GM21360 (cell line): ENCODE measurements around the gene ORAI3.
A peak's percentile ranks its signal among the peaks of the same experiment; 100 is the strongest.

Experiments
- ATAC-seq: cut with Tn5 transposase; IDR thresholded peaks from one replicate; pipeline ENCODE4 v1.9.1; 2021; ENCODE audit warnings: mild to moderate bottlenecking, moderate library complexity; ENCODE audit not compliant: unreplicated experiment

Gene ORAI3

GRCh38 chr16:30948667-30949649 is at the start of gene ORAI3:
Gene ORAI3 (plus strand): TSS chr16:30949068. CDS start chr16:30949290, 222 bp downstream.
- ATAC-seq = peak; percentile 56

DNA sequence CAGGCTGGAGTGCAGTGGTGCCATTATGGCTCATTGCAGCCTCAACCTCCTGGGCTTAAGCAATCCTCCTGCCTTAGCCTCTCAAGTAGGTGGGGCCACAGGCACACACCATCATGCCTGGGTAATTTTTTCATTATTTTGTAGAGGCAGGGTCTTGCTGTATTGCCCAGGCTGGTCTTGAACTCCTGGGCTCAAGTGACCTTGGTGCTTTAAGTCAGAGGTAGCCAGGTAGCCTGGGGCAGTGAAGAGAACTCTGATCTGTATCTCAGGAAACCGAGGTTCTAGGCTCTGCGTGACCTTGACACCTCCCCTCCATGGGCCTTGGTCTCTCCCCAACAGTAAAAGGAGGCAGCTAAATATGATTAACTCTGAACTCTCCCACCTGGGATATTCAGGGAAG is 49.1 kb upstream of the ORAI3 start:
- ATAC-seq = no peak

GRCh38 chr16:30900588-30900987 is 48.3 kb upstream of the ORAI3 start:
- ATAC-seq = no peak

- ATAC-seq = no peak
Measured at GRCh38 chr16:30901201-30902028, 47.5 kb upstream of the ORAI3 start.

DNA sequence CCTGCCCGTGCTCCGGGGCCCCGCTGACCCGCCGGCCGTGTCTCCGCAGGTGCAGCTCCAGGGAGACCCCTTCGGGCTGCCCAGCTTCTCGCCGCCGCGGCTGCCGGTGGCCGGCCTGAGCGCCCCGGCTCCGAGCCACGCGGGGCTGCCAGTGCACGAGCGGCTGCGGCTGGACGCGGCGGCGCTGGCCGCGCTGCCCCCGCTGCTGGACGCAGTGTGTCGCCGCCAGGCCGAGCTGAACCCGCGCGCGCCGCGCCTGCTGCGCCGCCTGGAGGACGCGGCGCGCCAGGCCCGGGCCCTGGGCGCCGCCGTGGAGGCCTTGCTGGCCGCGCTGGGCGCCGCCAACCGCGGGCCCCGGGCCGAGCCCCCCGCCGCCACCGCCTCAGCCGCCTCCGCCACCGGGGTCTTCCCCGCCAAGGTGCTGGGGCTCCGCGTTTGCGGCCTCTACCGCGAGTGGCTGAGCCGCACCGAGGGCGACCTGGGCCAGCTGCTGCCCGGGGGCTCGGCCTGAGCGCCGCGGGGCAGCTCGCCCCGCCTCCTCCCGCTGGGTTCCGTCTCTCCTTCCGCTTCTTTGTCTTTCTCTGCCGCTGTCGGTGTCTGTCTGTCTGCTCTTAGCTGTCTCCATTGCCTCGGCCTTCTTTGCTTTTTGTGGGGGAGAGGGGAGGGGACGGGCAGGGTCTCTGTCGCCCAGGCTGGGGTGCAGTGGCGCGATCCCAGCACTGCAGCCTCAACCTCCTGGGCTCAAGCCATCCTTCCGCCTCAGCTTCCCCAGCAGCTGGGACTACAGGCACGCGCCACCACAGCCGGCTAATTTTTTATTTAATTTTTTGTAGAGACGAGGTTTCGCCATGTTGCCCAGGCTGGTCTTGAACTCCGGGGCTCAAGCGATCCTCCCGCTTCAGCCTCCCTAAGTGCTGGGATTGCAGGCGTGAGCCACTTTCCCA is 46.6 kb upstream of the ORAI3 start:
- peak; percentile 60 for ATAC-seq

- no peak for ATAC-seq
Measured at GRCh38 chr16:30903002-30903401, 45.9 kb upstream of the ORAI3 start.

DNA sequence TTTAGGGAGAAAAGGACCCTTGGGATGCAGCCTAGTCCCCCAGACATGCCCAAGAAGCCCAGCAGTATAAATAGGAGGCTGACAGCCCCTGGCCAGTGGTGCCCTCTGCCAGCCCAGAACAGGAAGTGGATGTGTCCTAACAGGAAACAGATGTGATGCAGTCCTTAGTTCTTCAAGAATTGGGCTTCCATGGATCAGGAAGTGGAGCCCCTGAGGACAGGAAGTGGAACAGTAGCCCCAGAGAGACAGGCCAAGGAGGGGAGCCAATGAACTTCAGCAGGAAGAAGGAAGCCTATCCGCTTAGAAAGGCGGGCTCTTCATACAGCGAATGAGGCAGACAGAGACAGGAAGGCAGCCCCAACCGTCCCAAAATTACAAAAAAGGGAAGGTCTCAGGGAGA is 45.3 kb upstream of the ORAI3 start:
- no peak for ATAC-seq

DNA sequence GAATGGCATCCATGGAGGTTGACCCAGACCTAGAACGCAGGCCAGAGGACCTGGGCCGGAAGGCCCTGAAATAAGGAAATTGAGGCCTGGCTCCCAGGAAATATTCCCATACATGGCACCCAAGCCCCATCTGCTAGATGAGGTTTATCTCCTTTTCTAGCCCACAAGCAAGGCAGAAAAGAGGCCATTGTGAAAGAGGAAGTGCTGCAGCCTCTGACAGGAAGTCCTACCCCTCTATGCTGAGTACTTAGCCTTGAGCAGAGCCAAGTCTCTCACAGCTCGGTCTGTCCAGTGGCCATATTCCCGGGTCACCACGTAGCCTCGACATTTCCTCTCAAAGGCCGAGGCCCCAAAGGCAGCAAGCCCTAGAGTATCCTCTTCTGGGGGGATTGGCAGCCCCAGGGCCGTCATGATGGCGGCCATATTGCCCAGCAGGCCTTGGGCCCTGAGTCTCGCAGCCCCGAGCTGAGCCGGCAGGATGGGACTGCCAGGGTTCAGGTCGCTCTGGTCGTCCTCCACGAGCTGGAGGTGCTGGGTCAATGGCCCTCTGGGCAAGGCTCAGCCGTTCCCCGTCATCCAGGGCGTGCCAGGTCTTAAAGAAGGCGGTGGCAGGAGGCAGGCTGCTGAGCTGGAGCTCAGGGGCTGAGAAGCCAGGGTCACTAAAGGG is 44.6 kb upstream of the ORAI3 start:
- ATAC-seq = no peak

DNA sequence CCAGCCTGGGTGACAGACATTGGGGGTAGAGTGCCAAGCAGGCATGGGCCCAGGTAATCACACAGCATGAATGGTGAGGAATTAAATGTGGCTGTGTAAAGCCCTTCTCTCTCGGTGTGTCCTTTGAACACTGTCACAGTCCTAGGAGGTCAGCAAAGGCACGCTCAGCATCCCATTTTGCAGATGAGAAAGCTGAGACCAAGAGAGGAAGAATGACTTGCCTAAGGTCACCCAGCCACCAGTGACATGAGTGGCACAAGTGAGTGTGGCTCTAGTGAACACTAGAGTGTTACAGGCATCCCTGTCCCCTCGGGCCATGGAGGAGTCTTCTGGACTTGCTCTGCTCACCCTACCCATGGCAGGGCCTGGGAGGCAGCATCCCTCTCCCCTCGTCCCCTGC is 41.8 kb upstream of the ORAI3 start:
- no peak for ATAC-seq

DNA sequence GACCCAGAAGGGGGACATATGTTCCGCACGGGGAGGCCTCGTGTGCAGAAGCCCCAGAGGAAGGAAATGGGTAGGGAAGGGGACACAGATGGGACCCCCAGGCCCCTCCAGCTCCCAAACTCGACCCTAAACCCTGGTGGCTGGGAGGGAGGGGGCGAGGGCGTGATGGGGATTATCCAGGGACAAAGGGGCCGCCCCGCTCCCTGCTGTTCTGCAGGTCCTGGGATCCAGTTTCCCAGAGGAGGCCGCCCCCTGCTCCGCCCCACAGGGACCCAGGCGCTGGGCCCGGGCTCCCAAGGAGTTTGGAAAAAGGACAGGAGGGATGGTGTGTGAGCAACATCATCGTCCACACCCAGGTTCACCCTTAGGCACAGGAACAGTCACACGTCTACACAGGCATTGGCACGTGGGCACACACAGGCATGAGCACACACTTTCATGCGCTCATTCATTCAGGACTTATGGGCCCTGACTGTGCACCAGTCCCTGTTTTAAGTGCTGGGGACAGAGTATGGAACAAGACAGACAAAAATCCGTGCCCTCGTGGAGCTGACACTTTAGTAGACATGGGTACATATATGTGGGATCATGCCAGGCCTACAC is 38.3 kb upstream of the ORAI3 start:
- ATAC-seq = no peak

GRCh38 chr16:30912794-30913412 is 36.0 kb upstream of the ORAI3 start:
- ATAC-seq = no peak

DNA sequence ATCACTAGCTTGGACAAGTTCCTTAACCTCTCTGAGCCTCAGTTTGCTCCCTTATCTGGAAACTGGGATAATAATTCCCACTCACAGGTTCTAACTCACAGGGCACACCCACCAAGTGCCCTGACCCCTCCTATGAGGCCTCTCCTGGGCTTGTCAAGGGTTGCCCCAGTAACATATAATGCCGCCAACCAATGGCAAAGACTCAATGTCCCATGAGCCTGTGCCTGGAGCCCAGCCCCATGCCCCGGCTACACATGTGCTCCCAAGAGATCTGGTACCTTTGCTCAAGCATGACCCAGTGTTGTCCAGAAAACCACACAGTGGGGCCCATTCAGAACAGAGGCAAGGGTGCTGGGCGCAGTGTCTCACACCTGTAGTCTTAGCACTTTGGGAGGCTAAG is 34.0 kb upstream of the ORAI3 start:
- ATAC-seq = no peak

DNA sequence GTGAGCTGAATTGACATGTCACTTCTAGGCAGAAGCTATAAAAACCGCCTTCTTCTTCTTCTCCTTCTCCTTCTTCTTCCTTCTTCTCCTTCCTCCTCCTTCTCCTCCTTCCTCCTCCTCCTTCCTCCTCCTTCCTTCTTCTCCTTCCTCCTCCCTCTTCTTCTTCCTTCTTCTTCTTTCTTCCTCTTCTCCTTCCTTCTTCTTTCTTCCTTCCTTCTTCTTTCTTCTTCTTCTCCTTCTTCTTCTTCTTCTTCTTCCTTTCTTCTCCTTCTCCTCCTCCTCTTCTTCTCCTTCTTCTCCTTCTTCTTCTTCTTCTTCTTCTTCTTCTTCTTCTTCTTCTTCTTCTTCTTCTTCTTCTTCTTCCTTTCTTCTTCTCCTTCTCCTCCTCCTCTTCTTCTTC is 30.3 kb upstream of the ORAI3 start:
- no peak for ATAC-seq

GRCh38 chr16:30920891-30921290 is 28.0 kb upstream of the ORAI3 start:
- ATAC-seq = no peak

GRCh38 chr16:30921459-30921747 is 27.5 kb upstream of the ORAI3 start:
- ATAC-seq = no peak

GRCh38 chr16:30921748-30922419 is 27.0 kb upstream of the ORAI3 start:
- no peak for ATAC-seq

DNA sequence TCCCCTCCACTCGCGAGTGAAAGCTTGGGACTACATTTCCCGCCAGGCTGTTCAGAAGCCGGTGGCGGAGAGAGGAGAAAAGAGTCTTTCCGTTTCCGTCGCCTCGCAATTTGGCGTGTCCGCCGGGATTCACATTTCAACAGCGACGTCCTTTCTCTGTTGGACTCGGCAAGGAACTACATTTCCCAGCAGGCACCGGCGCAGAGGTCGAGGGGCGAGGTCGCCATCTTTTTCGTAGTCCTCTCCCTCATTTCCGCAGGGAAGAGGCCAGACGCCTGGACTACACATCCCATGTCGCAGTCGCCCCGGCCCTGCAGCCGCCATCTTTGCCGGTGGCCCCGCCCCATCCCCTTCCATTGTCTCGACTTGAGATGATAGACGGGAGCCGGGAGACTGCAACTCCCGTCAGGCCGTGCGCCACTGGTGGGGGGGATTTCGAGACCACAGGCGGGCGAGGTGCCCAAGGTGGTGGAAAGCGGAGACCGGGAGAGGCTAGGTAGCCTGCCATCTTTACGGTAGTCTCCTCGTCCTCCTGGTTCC is 26.4 kb upstream of the ORAI3 start:
- peak; percentile 57 for ATAC-seq

DNA sequence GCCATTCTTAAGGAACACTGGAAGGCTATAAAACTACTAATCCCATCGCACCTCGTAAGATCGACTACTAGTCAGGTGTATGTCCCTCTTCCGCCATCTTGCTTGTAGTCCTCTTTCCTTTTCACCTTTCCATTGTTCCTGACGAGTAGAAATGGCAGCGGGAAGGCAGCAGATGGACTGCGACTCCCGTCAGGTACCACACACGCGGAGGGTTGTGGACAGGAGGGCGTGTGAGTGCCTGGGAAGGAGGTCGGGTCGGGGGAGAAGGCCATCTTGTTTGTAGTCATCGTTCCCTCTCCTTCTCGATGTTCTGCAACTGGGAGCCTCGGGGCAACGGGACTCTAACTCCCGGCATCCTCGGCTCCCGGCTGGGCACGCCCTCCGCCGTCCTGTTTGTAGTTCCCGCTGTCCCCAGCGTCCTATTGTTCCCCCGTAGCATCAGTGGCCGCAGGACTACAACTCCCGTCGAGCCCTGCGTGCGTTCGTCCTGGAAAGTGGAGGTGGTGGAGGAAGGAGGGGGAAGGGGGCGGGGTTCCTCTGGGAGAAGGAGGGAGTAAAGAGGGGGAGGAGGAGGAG is 25.8 kb upstream of the ORAI3 start:
- ATAC-seq = peak; percentile 59
